SU-DHL-6 (cell line): ENCODE data around the gene TMEM258.

ENCODE experiments used
- H2AFZ ChIP-seq: fragments of 200-600 bp; sonication (generic); 2 replicates; pipeline ENCODE4 v1.6.1; 2014; ENCODE audit warnings: low read depth, mild to moderate bottlenecking, moderate library complexity, mixed read lengths, antibody characterized with exemption, low read length; ENCODE audit not compliant: severe bottlenecking
- H3F3A ChIP-seq: fragments of 200-600 bp; shearing (Covaris generic); 2 replicates; pipeline ENCODE4 v1.6.0; 2016; ENCODE audit warnings: antibody characterized with exemption, mild to moderate bottlenecking; ENCODE audit not compliant: insufficient read depth
- H3K27ac ChIP-seq: fragments of 200-600 bp; sonication (generic); 2 replicates; pipeline ENCODE4 v1.5.1; 2016; ENCODE audit warnings: low read depth, mild to moderate bottlenecking, low read length, moderate library complexity, mixed read lengths
- H3K27me3 ChIP-seq: fragments of 200-600 bp; sonication (generic), shearing (Covaris generic); 2 replicates; pipeline ENCODE4 v1.6.0; 2014; ENCODE audit warnings: mild to moderate bottlenecking, low read length
- H3K36me3 ChIP-seq: fragments of 200-600 bp; sonication (generic); 2 replicates; pipeline ENCODE4 v1.6.1; 2014; ENCODE audit warnings: mild to moderate bottlenecking, low read length, mixed read lengths
- H3K4me2 ChIP-seq: fragments of 300-600, 200-600 bp; shearing (Covaris generic), sonication (generic); 2 replicates; pipeline ENCODE4 v1.6.0; 2014; ENCODE audit warnings: low read length, low read depth, mild to moderate bottlenecking; ENCODE audit not compliant: poor library complexity, severe bottlenecking
- H3K4me3 ChIP-seq: fragments of 200-600 bp; sonication (generic); 2 replicates; pipeline ENCODE4 v1.5.1; 2014; ENCODE audit warnings: antibody characterized with exemption, low read length, mild to moderate bottlenecking, mixed read lengths; ENCODE audit not compliant: insufficient read depth, poor library complexity, severe bottlenecking
- H3K79me2 ChIP-seq: fragments of 200-600 bp; sonication (generic); 2 replicates; pipeline ENCODE4 v1.6.1; 2014; ENCODE audit warnings: mild to moderate bottlenecking, low read length, moderate library complexity; ENCODE audit not compliant: insufficient read depth
- H3K9ac ChIP-seq: fragments of 200-600 bp; sonication (generic); 2 replicates; pipeline ENCODE4 v1.7.0; 2014; ENCODE audit warnings: mild to moderate bottlenecking, low read length
- H3K9me2 ChIP-seq: fragments of 200-600 bp; sonication (generic); replicated peaks from 2 replicates; pipeline ENCODE4 v1.6.1; 2014; ENCODE audit warnings: low read length; ENCODE audit not compliant: insufficient read depth
- H3K9me3 ChIP-seq: fragments of 200-600 bp; sonication (generic); 2 replicates; pipeline ENCODE4 v1.6.1; 2014; ENCODE audit warnings: low read length, mixed read lengths; ENCODE audit not compliant: insufficient read depth
- H4K20me1 ChIP-seq: fragments of 200-600 bp; sonication (generic); 2 replicates; pipeline ENCODE4 v1.6.1; 2014; ENCODE audit warnings: low read depth, mild to moderate bottlenecking, antibody characterized with exemption, low read length, moderate library complexity, mixed read lengths
- CTCF ChIP-seq: fragments of 200-600 bp; sonication (generic); IDR thresholded peaks from one replicate; pipeline ENCODE4 v1.5.1; 2017; ENCODE audit warnings: antibody characterized with exemption, mild to moderate bottlenecking, low read length, moderate library complexity; ENCODE audit not compliant: insufficient read depth, poor library complexity, severe bottlenecking
- EZH2phosphoT487 ChIP-seq: fragments of 200-600 bp; sonication (generic), shearing (Covaris generic); conservative IDR thresholded peaks from 2 replicates; pipeline ENCODE4 v1.6.1; 2018; ENCODE audit warnings: mild to moderate bottlenecking, antibody characterized with exemption, low read length, moderate library complexity, mixed read lengths

The TMEM258 gene

DNA sequence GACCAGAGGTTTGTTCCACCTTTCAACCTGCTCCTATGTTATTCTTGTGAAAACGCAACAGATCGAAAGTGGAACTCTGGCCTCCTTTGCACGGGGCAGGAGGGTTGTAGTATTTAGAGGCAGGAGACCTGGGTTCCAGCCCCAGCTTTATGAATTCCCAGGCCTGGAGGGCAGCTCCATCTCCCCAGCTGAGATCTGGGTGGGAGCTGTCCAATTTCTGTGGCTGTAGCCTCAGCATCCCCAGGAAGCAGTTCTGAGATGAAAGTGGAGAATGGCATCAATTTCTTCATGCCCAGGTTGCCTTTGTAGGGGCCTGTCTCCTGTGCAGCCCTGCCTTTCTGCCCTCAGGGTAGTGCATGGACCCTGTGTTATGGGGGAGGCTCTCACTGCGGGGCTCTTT is 39.8 kb upstream of the TMEM258 start:
- no peaks in the 10 kb centered on the region for H4K20me1 ChIP-seq
- no peaks in the 10 kb centered on the region for H3K36me3 ChIP-seq
- H3K9ac ChIP-seq: no peak overlapping the region
- H3K9me3 ChIP-seq: no peaks in the 10 kb centered on the region
- peaks cover 37% of the 10 kb centered on the region for H3K79me2 ChIP-seq
- H3K4me3 ChIP-seq: no peak overlapping the region
- peak overlapping the region; percentile 2; the same call in 1 of the 2 replicates for H3K27ac ChIP-seq
- H3K4me2 ChIP-seq: peak overlapping the region; percentile 84
- TF ChIP-seq EZH2phosphoT487: no peak
- no peak for TF ChIP-seq CTCF
- H3K9me2 ChIP-seq: no peaks in the 10 kb centered on the region
- H3K27me3 ChIP-seq: no peaks in the 10 kb centered on the region
- no peak overlapping the region for H2AFZ ChIP-seq
- peaks cover 9% of the 10 kb centered on the region; the same call in 1 of the 2 replicates for H3F3A ChIP-seq

DNA sequence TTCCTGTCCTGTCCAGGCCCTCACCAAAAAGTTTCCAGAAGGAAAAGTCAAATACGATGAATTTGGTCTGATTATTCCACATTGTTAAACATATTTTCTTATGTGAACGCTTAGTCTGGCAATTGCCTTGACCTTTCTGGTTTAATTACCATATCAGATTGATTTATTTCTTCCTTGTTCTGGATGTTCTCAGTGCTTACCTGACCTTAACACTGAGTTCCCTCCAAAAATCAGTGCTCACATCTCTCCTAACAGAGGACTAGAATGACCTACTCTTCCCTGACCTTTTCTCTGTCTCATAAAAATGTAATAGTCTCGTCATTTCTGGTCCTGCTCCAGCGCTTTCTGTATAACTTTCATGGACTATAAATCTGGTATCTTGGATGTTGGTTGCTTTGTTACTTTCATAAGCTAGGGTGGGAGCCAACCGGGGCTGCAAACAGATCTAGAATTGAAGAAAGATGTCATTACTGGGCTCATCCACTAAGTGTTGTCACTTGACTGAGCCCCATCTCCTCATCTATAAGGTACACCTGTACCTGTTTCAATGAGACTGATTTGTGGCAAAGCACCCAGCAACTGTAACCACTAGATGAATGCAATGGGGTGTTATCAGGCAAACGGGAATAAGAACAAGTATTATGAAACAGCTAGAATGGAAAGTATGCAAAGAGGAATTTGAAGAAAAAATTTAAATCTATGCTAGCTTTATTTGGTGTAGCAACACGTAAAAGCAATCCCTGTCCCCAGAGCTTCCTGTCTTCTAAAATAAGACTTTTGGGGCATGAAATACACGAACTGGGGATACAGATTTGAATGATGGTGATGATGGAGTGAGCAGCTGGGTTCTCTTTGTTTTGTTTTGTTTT is 38.1 kb upstream of the TMEM258 start:
- H3K79me2 ChIP-seq: peaks cover 37% of the 10 kb centered on the region

DNA sequence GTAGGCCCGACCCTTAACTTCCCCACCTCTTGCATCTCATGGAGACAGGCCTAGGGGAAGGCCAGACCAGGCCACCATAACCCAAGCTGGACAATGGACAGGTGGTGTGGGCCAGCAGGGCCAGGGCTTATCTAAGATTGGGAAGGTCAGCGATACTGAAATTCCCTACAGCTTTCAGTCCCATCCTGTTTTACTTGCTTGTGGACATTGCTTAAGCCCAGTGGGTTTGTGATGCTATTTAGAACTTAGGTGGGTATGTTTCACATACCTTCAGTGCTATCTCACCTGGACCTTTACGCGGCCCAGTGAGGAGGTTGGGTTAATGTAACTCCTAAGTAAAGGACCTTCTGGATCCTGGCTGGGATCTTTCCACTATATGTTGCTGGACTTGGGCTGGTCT is 37.4 kb upstream of the TMEM258 start:
- Histone ChIP-seq H2AFZ (no peak overlapping the region), H3K79me2 (peaks cover 33% of the 10 kb centered on the region), H3K4me2 (peak overlapping the region; percentile 84), H3K9me2 (no peaks in the 10 kb centered on the region), H3K4me3 (peak overlapping the region; percentile 59), H3K27me3 (no peaks in the 10 kb centered on the region), H3K9me3 (no peaks in the 10 kb centered on the region), H4K20me1 (no peaks in the 10 kb centered on the region), H3K36me3 (no peaks in the 10 kb centered on the region), H3K9ac (peak overlapping the region; percentile 81), H3F3A (peaks cover 9% of the 10 kb centered on the region; the same call in 1 of the 2 replicates), H3K27ac (peak overlapping the region; percentile 75; the same call in 1 of the 2 replicates)
- TF ChIP-seq EZH2phosphoT487 (no peak), CTCF (no peak)

More for the DNA sequence above, 38.1 kb upstream of the TMEM258 start:
- Histone ChIP-seq H3K9me2 (no peaks in the 10 kb centered on the region), H4K20me1 (no peaks in the 10 kb centered on the region), H2AFZ (no peak overlapping the region), H3K4me3 (peak overlapping the region; percentile 59), H3K9ac (peak overlapping the region; percentile 81), H3K9me3 (no peaks in the 10 kb centered on the region), H3K27me3 (no peaks in the 10 kb centered on the region), H3K36me3 (no peaks in the 10 kb centered on the region), H3K27ac (peak overlapping the region; percentile 75; the same call in 1 of the 2 replicates), H3F3A (peaks cover 9% of the 10 kb centered on the region; the same call in 1 of the 2 replicates), H3K4me2 (peak overlapping the region; percentile 84)
- no peak for TF ChIP-seq CTCF
- TF ChIP-seq EZH2phosphoT487: no peak
